GM19043 (cell line): ENCODE measurements around the gene RSPH1.
A peak's percentile ranks its signal among the peaks of the same experiment; 100 is the strongest.
"Not testable (repeated sequence)": the region's sequence is repeated elsewhere in the genome, so short reads cannot be mapped to it uniquely, and the experiment has no call there.

Source experiments
- ATAC-seq: cut with Tn5 transposase; IDR thresholded peaks from one replicate; pipeline ENCODE4 v1.9.1; 2021; ENCODE audit warnings: low read depth; ENCODE audit not compliant: unreplicated experiment

Gene RSPH1

DNA sequence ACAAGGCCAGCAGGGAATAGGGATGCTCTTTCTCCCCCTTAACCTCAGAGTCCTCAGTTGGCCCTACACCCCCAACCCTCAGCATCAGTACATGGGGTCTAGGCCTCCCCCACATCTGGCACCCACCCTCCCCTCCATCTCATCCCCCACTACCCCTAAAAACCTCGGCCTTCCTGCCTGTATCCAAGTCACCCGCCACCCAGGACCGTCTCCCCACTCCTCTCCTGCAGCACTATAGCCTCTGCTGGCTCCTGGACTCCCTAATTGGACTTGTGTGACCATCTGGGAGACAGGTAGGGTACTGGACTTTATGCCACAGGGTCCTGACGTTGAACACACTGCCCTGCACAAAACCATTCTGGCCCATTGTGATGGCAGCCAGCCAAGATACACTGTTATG lies 6.0 kb downstream of the RSPH1 start:
- ATAC-seq: no peak

DNA sequence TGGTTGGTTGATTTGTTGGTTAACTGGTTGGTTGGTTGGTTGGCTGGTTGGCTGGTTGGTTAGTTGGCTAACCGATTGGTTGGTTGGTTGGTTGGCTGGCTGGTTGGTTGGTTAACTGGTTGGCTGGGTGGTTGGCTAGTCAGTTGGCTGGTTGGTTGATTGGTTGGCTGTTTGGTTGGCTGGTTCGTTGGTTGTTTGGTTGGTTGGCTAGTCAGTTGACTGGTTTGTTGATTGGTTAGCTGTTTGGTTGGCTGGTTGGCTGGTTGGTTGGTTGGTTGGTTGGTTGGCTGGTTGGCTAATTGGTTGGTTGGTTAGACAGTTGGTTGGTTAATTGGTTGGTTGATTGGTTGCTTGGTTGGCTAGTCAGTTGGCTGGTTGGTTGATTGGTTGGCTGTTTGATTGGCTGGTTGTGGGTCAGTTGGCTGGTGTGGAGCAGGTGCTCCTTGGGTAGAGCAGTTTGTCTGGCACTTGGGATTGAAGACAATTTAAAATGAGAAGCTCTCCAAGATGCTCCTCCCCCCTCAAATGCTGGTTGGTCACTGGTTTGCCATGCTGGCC lies 6.9 kb downstream of the RSPH1 start:
- no peak for ATAC-seq

DNA sequence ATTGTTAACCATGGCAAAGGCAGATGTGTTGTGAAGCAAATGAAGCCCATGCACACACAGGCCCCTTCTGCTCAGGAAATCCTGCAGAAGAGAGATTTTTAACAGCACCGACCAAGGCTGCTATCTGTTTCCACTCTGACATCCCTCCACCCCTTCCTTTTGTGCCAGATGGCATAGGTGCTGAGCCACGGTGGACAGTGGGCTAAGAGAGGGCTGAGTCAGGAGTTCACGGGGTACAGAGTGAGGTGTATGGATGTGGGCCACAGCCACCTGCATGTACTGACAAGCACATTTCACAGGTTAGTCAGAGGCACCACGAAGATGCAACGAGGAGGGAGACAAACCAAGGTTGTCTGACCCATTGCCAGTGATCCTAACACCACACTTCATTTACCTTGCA lies 9.5 kb downstream of the RSPH1 start:
- no peak for ATAC-seq

DNA sequence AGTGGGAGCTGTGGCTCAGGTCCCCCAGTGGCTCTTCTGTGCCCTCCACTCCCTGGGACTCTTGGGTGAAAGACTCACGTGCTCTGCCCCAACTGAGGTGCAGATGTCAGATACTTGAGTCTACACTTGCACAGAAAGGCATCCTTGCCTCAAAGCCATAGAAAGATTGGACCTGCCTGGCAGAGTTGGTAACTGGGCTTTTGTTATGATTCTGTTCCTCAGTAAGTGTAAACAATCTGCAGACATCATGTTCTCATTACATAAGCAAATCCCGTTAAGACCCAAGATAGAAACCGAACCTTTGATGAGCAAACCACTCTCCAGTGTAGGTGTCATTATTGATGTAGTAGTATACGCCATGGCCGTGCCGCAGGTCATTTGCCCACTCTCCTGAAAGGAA lies 10.0 kb downstream of the RSPH1 start:
- no peak for ATAC-seq

DNA sequence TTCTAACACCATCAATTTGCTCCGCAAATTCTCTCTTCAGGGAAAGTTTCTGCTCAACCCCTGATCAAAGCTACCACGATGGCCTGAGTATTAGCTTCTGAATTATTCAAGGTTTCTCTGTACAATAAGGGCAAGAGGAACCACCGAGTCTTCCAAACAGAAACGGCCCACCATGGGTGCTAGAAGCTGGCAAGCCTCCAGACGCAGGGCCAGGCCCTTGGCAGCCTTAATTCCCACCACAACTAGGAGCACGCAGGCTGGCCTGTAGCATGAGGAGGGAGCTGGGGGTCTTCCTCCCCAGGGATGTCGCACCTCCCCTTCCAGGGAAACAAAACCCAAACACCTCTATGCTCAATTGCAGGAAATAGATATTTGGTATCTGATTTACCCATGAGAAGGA lies 11.1 kb downstream of the RSPH1 start:
- no peak for ATAC-seq

DNA sequence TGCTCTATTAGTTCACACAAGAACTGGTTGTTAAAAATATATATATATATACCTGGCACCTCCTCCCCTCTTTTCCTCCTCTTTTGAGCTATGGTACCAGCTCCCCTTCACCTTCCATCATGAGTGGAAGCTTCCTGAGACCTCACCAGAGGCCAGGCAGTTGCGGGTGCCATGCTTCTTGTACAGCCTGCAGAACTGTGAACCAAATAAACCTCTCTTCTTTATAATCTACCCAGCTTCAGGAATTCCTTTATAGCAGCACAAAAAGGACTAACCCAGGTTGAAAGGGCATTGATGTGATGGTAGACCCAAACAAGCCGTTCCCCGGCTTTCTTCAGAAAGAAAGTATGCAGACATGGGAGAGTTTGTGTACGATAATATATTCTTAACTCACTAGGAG lies 14.9 kb downstream of the RSPH1 start:
- ATAC-seq: no peak

DNA sequence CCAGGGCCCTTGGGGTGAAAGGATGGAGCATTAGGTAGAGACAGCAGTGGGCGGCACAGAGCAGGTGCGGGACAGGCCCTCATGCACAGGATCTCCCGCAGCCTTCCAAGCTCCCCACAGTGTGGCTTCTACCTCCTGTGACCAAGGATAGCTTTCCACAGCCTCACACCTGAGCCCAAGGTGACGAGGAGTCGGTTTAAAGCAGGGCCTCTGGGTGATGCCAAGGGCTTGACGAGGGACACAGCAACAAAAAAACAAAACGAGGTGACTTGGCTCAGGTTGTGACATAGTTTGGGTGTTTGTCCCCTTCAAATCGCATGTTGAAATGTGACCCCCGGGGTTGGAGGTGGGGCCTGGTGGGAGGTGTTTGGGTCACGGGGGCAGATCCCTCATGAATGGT lies 15.3 kb downstream of the RSPH1 start:
- no peak for ATAC-seq

DNA sequence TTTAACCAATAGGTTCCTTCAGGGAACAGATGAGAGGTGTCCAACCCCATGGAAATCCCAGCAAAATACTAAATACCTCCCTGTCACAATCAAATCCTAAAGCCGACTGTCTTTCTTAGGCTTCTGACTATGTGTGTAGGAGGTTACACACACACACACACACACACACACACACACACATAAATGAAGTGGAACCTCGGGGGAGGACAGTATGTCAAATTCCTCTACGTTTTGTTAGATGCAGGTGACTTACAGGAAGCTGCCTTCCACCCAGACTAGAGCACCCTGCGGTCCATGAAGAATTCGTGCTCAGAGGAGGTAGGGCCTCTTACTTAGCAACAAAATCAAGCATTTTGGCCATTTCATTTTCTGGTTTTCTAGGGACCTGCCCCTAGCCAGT lies 16.4 kb downstream of the RSPH1 start:
- no peak for ATAC-seq

DNA sequence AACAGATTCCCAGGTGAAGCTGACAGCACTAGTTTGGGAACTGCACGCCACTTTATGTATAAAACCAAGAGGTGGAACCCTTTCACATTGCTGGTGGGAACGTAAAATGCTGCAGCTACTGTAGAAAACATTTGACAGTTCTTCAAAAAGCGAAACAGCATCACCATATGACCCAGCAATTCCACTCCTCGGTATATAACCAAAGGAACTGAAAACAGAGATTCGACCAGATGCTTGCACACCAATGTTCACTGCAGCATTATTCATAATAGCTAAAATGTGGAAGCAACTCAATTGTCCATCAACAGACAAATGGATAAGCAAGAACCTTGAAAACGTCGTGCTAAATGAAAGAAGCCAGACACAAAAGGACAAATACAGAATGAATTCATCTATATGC lies 17.5 kb downstream of the RSPH1 start:
- no peak for ATAC-seq

DNA sequence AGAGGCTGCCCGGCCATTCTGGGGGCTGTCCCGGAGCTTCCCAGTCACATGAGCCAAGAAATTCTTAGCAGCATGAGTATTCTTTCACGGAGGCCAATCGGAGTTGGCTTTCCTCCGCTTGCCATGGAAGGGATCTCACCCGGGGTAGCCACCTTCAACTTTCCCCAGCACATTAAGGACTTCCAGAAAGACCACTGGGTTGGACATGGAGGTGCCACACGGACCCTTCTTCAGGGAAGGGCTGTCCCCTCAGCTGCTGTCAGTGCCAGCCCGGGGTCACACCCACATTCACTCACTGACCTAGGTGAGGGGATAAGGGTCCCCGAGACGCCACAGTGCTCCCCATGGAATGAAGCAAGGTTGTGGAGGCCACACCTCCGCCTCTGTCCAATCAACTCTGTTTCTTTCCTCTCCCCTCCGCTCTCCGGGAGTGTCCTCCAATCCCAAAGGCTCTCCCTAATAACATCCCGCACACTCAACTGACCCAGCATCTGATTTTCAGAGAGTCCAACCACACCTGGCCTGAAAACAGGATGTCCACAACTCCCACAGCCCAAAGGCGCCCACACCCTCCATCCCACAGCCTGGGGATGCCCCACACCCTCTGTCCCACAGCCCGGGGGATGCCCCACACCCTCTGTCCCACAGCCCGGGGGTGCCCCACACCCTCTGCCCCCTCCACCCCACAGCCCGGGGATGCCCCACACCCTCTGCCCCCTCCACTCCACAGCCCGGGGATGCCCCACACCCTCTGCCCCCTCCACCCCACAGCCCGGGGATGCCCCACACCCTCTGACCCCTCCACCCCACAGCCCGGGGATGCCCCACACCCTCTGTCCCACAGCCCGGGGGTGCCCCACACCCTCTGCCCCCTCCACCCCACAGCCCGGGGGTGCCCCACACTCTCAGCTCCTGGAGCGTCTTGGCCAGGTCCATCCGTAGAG lies 19.4 kb downstream of the RSPH1 start:
- ATAC-seq: no peak

DNA sequence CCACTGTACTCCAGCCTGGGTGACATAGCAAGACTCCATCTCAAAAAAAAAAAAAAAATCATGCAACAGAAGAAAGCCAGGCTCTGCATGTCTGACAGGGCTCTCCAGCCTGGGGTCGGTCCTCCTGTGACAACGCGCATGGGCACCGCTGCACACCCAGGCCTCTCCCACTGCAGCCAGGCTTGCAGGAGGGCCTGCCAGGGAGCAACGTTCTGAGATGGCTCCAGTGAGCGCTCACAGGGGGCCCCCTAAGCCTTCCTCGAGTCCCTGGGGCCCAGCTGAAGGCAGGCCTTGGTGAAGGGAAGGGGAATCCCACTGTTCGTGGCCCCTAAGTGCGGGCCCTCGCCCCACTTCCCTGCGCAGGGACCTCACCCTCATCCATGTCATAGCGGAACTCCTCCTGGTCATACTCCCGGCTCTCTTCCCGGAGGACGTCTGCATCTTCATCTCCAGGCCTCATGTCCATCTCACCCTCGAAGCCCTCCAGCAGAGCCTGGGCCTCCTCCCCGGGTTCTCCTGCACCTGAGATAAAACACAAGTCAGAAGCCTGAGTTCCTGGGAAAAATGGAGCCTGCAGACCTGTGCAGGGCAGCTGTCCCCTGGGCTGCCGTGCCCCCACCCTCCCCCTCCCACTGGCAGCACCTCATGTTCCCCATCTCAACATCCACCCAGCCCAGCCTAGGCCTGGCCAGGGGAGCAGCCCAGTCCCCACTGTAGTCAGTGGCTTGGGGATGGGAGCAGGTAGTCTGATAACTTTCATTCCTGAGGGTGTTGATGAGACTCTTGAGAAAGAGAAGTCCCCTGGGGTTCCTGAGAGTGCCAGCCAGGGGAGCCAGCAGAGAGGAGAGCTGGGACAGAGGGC lies 20.3 kb downstream of the RSPH1 start:
- no peak for ATAC-seq

DNA sequence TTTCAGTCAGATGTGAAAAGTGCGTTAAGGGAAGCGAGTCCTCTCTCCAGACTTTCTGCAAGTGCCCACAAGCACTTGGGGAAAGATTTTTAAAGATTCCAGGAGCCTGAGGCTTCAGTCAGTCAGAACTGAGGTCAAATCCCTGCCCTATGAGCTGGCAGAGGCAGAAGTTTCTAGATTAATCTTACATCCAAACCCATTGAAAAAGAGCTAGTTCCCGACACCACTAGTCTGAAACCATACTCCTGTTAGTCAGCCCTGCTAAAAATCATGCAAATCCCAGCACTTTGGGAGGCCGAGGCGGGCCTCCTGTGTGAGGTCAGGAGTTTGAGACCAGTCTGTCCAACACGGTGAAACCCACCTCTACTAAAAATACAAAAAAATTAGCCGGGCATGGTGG lies 21.0 kb downstream of the RSPH1 start:
- ATAC-seq: no peak

DNA sequence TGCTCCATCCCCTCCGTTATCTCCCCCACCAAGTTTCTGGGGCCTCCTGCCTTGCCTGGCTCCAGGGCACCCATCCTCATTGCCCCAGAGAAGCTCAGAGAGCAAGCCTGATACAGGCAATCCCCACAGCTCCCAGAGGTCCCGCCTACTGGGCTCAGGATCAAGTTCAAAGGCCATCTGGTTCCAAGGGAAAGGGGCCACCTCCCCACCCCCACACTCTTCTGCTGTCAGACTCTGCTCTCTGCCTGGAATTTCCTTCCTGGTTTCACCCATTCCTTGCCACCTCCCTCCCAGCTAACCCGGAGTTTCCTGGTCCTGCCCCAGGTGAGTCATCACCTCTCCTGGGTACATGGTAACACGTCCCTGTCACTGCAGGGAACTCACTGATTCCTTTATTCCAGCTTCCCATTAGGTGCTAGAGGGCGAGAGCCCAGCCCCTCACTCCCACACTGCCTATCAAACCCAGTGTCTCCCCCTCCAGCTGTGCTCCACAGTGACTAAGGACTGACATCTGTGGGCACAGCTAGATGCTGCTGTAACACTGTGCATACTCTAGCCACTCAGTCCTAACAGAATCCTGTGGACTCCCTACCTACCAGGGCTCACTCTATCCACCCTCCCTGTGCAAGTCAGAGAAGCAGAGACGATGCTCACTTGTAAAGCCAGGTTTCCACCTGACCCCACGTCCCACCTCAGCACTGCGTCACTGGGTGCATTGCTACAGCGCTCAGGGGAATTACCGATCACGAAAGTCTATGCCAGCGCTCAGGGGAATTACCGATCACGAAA lies 21.8 kb downstream of the RSPH1 start:
- no peak for ATAC-seq

DNA sequence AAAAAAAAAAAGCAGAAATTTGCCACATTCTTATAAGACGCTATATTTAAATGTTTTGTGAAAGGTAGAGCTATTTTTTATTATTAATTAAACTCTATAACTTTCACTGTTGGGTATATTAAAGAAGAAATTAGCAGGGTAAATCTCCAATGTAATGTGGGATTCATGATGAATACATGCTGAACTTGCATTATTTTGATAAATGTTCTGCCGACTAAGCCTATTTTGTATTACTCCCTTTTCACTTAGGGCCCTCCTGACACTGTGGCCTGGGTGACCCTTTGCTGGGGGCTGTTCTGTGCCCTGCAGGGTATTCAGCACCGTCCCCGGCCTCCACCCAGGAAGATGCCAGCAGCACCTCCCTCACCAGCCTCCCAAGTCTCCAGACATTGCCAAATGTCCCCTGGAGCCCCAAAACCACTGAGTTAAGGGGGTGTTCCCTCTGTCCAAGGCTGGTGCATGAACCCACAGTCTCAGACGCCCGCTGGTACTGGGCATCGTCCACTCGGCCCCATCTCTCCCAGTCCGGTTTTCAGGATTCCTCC lies 22.5 kb downstream of the RSPH1 start:
- ATAC-seq: no peak

DNA sequence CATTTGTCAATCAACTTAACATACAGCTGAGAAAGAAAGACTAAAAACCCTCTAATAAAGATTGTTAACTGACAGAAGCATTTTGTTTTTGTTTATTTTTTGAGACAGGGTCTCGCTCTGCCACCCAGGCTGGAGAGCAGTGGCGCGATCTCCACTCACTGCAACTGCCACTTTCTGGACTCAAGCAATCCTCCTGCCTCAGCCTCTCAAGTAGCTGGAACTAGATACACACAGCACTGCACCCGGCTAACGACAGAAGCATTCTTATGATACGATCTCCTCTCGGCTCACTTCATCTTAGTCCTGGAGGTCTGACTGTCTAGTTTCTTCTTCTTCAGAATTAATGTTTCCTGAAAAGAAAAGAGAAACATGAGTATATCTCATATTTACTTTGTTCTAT lies 23.5 kb downstream of the RSPH1 start:
- no peak for ATAC-seq

DNA sequence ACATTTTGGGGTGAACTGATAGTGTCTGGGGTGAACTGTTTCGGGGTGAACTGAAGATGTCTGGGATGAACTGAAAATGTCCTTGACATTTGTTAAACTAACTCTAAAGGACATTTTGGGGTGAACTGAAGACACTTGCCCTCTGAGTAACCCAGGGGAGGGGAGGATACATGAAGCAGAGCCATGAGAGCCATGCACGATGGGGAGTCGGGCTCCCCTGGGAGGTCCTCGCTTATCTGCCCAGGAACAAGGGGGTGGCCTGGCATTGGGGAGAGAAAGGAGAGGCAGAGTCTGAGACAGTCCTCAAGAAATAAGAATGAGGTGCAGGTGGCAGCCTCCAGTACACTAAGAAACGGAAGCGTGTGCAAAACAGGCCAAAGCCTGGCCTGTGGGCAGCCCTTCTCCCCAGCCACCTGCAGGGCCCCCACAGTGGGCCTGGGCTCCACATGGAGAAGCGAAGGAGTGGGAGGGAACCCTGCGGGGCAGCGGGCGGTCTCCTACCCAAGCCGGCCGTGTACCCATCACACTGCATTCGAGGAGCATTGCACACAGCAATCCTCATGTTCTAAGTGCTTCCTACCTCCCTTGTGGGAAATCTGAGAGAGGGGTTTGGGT lies 24.2 kb downstream of the RSPH1 start:
- no peak for ATAC-seq

DNA sequence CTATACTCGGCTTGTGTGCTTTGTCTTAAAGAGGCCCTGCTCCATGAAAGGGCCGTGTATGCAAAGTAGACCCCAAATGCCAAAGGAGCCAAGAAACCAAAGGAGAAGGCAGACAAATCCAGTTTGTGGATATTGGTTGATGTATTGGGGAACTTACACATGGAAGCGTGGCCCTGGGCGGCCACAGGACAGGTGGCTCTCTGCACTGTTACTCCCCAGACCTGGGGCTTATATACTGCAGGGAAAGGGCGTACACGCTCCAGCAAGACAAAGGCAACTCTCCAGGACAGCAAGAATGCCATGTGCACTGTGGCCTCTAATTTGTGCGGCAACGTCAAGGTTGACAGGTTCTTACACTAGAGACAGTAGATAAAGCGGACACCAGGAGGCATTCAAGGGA lies 24.8 kb downstream of the RSPH1 start:
- ATAC-seq: no peak

DNA sequence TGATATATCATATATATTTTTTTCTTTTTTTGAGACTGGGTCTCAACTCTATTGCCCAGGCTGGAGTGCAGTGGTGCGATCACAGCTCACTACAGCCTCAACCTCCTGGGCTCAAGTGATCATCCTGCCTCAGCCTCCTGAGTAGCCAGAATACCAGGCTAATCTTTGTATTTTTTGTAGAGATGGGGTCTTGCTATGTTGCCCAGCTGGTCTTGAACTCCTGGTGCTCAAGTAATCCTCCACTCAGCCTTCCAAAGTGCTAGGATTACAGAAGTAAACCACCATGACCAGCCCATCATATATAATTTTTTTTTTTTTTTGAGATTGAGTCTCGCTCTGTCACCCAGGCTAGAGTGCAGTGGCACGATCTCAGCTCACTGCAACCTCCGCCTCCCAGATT lies 26.3 kb downstream of the RSPH1 start:
- ATAC-seq: not testable (repeated sequence)

DNA sequence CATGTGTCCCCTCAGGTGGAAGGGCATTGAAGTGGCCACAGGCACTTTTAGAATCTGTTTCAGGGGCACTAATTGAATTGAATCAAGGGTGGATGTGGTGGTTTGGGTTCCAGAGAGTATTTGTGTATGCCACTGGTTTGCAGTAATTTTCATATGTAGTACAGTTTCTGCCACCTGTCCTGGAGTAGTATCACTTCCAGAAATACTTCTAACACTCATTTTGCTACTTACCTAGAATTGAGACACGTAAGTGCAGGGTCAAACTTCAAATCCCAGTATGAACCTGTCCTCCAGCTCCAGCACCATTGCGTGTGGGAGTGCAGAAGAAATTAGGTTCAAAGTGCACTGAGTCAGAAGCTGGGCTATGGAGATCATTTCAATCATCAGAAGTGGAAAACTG lies 26.8 kb downstream of the RSPH1 start:
- ATAC-seq: peak; percentile 35
